IMR-90 (cell line): Measurements from ENCODE around the gene ARSB.

Experiments
- CHD1 ChIP-seq: IDR thresholded peaks from 2 replicates; pipeline ENCODE4 v1.6.1; 2012; ENCODE audit warnings: low read depth, low read length, improper control_type of control experiment
- CTCF ChIP-seq: conservative IDR thresholded peaks from 2 replicates; pipeline ENCODE4 v1.5.1; 2012; ENCODE audit warnings: mild to moderate bottlenecking, low read depth, low read length, improper control_type of control experiment
- ELK1 ChIP-seq: fragments of 150-350 bp; IDR thresholded peaks from 2 replicates; pipeline ENCODE4 v1.6.1; 2016; ENCODE audit warnings: low read depth, mild to moderate bottlenecking, low read length, moderate library complexity, borderline replicate concordance
- MAFK ChIP-seq: IDR thresholded peaks from 2 replicates; pipeline ENCODE4 v1.6.1; 2012; ENCODE audit warnings: low read depth, low read length, improper control_type of control experiment
- MAZ ChIP-seq: IDR thresholded peaks from 2 replicates; pipeline ENCODE4 v1.6.1; 2012; ENCODE audit warnings: low read depth, mild to moderate bottlenecking, low read length, improper control_type of control experiment, moderate library complexity, borderline replicate concordance
- MXI1 ChIP-seq: IDR thresholded peaks from 2 replicates; pipeline ENCODE4 v1.6.1; 2012; ENCODE audit warnings: low read depth, mild to moderate bottlenecking, low read length, moderate library complexity, borderline replicate concordance
- NFE2L2 ChIP-seq: fragments of 150-350 bp; IDR thresholded peaks from 2 replicates; pipeline ENCODE4 v1.6.1; 2016; ENCODE audit warnings: low read depth, mild to moderate bottlenecking, low read length
- POLR2A ChIP-seq: IDR thresholded peaks from 2 replicates; pipeline ENCODE4 v1.6.1; 2012; ENCODE audit warnings: mild to moderate bottlenecking, low read depth, low read length
- RAD21 ChIP-seq: IDR thresholded peaks from 2 replicates; pipeline ENCODE4 v1.6.1; 2012; ENCODE audit warnings: low read length, improper control_type of control experiment
- RFX5 ChIP-seq: IDR thresholded peaks from 2 replicates; pipeline ENCODE4 v1.8.0; 2012; ENCODE audit warnings: low read depth, mild to moderate bottlenecking, low read length, moderate library complexity
- SMC3 ChIP-seq: fragments of 150-350 bp; IDR thresholded peaks from 2 replicates; pipeline ENCODE4 v1.6.1; 2016; ENCODE audit warnings: low read depth, mild to moderate bottlenecking, antibody characterized with exemption, low read length, moderate library complexity
- TF ChIP-seq, protein P1 (sequence below): fragments of 150-350 bp; IDR thresholded peaks from 2 replicates; pipeline ENCODE4 v1.6.1; 2017; ENCODE audit warnings: mild to moderate bottlenecking, antibody characterized with exemption, low read length, low read depth

DNA sequence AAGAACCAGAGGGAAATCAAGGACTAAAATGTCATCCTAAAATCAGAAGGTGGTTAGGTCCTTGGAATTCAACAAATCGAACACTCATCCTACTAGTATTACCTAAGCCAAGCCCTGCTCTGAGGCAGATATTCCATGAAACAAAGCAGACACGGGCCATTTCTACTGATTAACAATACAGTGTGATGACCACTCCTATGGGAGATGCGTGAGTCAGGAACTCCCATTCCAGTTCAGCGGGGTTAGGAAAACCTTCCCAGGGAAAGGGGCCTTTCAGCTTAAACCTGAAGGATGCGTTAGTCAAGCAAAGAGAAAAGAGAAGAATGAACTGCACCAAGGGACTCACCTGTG, 218.7 kb downstream of the ARSB start:
- TF ChIP-seq CTCF, result no peak
- no peak for TF ChIP-seq MXI1
- no peak for TF ChIP-seq SMC3
- TF ChIP-seq POLR2A, result no peak
- TF ChIP-seq, protein P1, sequence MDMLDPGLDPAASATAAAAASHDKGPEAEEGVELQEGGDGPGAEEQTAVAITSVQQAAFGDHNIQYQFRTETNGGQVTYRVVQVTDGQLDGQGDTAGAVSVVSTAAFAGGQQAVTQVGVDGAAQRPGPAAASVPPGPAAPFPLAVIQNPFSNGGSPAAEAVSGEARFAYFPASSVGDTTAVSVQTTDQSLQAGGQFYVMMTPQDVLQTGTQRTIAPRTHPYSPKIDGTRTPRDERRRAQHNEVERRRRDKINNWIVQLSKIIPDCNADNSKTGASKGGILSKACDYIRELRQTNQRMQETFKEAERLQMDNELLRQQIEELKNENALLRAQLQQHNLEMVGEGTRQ, result no peak
- TF ChIP-seq RAD21, result no peak
- TF ChIP-seq ELK1, result no peak
- no peak for TF ChIP-seq MAZ
- TF ChIP-seq RFX5, result no peak
- TF ChIP-seq NFE2L2, result no peak
- no peak for TF ChIP-seq MAFK
- TF ChIP-seq CHD1, result no peak
